Ovary (tissue), 9 donors: ENCODE data around the gene NAT16. TPM values are rescaled to one million over a fixed set of nuclear protein-coding genes. Genes with fewer than 3 reads are reported as not detected.

ENCODE experiments used
- DNase-seq, 5 donors: peaks; one replicate each; pipeline ENCODE4 v3.0.0-alpha.2; 2019 to 2020
- H3K27ac ChIP-seq, 2 donors: fragments of 200-600 bp; one replicate each; pipeline versions ENCODE4 v1.5.1 to v1.8.0; 2019 to 2022
- H3K27me3 ChIP-seq: fragments of 200-600 bp; one replicate; pipeline ENCODE4 v1.8.0; 2022
- H3K36me3 ChIP-seq: fragments of 200-600 bp; sonication (generic); one replicate; pipeline ENCODE4 v1.5.1; 2019
- H3K4me1 ChIP-seq: one replicate; pipeline ENCODE4 v1.8.1; 2013; ENCODE audit warnings: mild to moderate bottlenecking, moderate library complexity; ENCODE audit not compliant: insufficient read depth
- H3K4me3 ChIP-seq: fragments of 200-600 bp; sonication (generic); one replicate; pipeline ENCODE4 v1.5.1; 2017
- H3K9me3 ChIP-seq, 2 donors: fragments of 200-600 bp in 1 of 2; sonication (generic) in 1 of 2; one replicate each; pipeline versions ENCODE4 v1.5.1 to v1.8.1; 2013 to 2019; ENCODE audit warnings: mild to moderate bottlenecking in 1 of 2, moderate library complexity in 1 of 2
- EP300 ChIP-seq: sonication (generic); formaldehyde crosslinking; IDR thresholded peaks from one replicate; pipeline ENCODE4 v1.6.1; 2017; ENCODE audit warnings: antibody characterized with exemption
- POLR2A ChIP-seq: fragments of 450-650 bp; IDR thresholded peaks from one replicate; pipeline ENCODE4 v1.6.1; 2017; ENCODE audit warnings: antibody characterized with exemption, mild to moderate bottlenecking, moderate library complexity
- WGBS, 3 donors: extraction: QIAGEN DNeasy Blood & Tissue Kit in 1 of 3; methylation state at CpG; one replicate each; pipeline versions ENCODE4 v1.1.5 to v1.1.7; 2013 to 2017; 5-methylcytosine and 5-hydroxymethylcytosine counted together
- intact Hi-C, 4 donors: fragments of 100-400 bp; cut with DNase I; formaldehyde crosslinking; loops; one replicate each; pipeline versions ENCODE4 v1.11.0 to v1.15.1; 2022 to 2023
- polyA plus RNA-seq, 2 donors: library from polyadenylated mRNA; stranded (reverse); fragments of 200-250 nt in 1 of 2; fragments of 350-450 nt in 1 of 2; fragmentation: Illumina TruSeq in 1 of 2; extraction: RNeasy Lipid Tissue Mini Kit (QIAGEN cat#74804) in 1 of 2; gene quantifications; one replicate each; pipeline ENCODE4 v1.2.3, GENCODE V29; 2013 to 2014
- total RNA-seq, 7 donors: library from RNA; depleted of rRNA in 2 of 7; stranded (reverse); fragments of >200 nt in 2 of 7; fragmentation: NEBNext Ultra II Directional in 3 of 7; extraction: Animal tissue kit (Norgen Biotek cat#: 25700) in 3 of 7; gene quantifications; one replicate each; pipeline versions ENCODE4 v1.1.0 to v1.2.4, GENCODE V29; 2016 to 2023
- TF ChIP-seq, protein P1 (sequence below), 3 donors: fragments of 450-650 bp in 2 of 3; fragments of 200-600 bp in 1 of 3; IDR thresholded peaks; one replicate each; pipeline versions ENCODE4 v1.5.1 to v1.8.0; 2016 to 2022; ENCODE audit warnings: antibody characterized with exemption in 3 of 3, mild to moderate bottlenecking in 1 of 3
- donor health status: DM: no; HTN: no; CAD: no; lungs with moderate emphysema.
- donor health status: DM: no; HTN: no; CAD: no.
- donor health status: Bipolar disorder and iron deficiency.
- donor health status: DM: yes; HTN: yes; CAD: no.
- donor health status: DM: no; HTN: no; CAD: no.
- donor health status: DM: yes; HTN: yes; CAD: no.

The NAT16 gene
- total and polyA plus RNA-seq, 9 donors, result not detected

GRCh38 chr7:101195884-101196283 lies 15.8 kb upstream of the NAT16 start:
- WGBS, 3 donors, result 83 to 88% (median 85%) methylated on average over 17 of the region's 17 CpGs
- intact Hi-C loops, result no loop called here
- Histone ChIP-seq H3K4me3 (no peak overlapping the region), H3K27me3 (no peaks in the 10 kb centered on the region), H3K9me3 (no peaks in the 10 kb centered on the region), H3K4me1 (no peaks in the 10 kb centered on the region), H3K27ac (no peak overlapping the region), H3K36me3 (no peaks in the 10 kb centered on the region)
- TF ChIP-seq EP300 (no peak), POLR2A (no peak)
- TF ChIP-seq, protein P1, sequence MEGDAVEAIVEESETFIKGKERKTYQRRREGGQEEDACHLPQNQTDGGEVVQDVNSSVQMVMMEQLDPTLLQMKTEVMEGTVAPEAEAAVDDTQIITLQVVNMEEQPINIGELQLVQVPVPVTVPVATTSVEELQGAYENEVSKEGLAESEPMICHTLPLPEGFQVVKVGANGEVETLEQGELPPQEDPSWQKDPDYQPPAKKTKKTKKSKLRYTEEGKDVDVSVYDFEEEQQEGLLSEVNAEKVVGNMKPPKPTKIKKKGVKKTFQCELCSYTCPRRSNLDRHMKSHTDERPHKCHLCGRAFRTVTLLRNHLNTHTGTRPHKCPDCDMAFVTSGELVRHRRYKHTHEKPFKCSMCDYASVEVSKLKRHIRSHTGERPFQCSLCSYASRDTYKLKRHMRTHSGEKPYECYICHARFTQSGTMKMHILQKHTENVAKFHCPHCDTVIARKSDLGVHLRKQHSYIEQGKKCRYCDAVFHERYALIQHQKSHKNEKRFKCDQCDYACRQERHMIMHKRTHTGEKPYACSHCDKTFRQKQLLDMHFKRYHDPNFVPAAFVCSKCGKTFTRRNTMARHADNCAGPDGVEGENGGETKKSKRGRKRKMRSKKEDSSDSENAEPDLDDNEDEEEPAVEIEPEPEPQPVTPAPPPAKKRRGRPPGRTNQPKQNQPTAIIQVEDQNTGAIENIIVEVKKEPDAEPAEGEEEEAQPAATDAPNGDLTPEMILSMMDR (IDR thresholded peaks at IDR 0.05), result no peak
- DNase-seq, result no peak

DNA sequence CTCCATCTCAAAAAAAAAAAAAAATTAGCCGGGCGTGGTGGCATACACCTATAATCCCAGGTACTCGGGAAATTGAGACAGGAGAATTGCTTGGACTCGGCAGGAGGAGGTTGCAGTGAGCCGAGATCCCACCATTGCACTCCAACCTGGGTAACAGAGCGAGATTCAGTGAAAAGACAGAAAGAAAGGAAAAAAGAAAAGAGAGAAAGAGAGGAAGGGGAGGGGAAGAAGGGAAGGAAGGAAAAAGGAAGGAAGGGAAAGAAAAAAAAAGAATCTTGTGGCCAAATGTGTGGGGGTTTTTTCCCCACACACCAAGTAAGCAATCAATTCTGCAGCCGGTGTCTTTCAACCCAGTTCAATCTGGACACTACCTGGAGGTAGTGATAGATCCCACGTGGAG lies 9.0 kb upstream of the NAT16 start:
- Histone ChIP-seq H3K9me3 (no peaks in the 10 kb centered on the region), H3K27me3 (no peaks in the 10 kb centered on the region), H3K36me3 (no peaks in the 10 kb centered on the region), H3K27ac (no peak overlapping the region), H3K4me3 (no peak overlapping the region), H3K4me1 (no peaks in the 10 kb centered on the region)
- TF ChIP-seq POLR2A (no peak), EP300 (no peak)
- TF ChIP-seq, protein P1 (IDR thresholded peaks at IDR 0.05), result no peak
- 71 to 80% (median 78%) methylated on average over 8 of the region's 8 CpGs for WGBS, 3 donors
- DNase-seq, result no peak
- intact Hi-C loops, result no loop called here

DNA sequence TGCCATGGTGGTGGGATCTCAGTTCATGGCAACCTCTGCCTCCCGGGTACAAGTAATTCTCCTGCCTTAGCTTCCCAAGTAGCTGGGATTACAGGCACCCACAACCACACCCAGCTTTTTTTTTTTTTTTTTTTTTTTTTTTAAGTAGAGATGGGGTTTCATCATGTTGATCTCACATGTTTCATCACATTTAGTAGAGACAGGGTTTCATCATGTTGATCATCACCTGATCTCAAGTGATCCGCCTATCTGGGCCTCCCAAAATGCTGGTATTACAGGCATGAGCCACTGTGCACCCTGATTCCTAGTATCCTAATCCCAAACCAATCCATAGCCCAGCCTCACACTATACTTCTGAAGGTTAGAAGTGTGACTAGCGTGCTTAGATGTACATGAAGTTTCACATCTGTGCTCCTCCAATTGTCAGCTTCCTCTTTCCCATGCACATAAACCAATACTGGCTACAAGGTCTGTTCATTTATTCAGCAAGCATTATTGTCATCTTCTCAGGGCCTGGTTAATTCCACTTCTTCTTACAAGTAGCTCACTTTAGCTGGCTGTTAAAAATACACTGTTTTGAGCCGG lies 6.8 kb upstream of the NAT16 start:
- H3K9me3 ChIP-seq, result no peaks in the 10 kb centered on the region
- TF ChIP-seq EP300 (no peak), POLR2A (no peak)
- TF ChIP-seq, protein P1 (IDR thresholded peaks at IDR 0.05), result no peak
- H3K27ac ChIP-seq, result no peak overlapping the region
- H3K4me3 ChIP-seq, result no peak overlapping the region
- no peak for DNase-seq
- intact Hi-C loops, result no loop called here
- no peaks in the 10 kb centered on the region for H3K4me1 ChIP-seq
- H3K36me3 ChIP-seq, result no peaks in the 10 kb centered on the region
- no peaks in the 10 kb centered on the region for H3K27me3 ChIP-seq
- WGBS, 3 donors, result 81 to 89% (median 88%) methylated on average over 4 of the region's 4 CpGs

DNA sequence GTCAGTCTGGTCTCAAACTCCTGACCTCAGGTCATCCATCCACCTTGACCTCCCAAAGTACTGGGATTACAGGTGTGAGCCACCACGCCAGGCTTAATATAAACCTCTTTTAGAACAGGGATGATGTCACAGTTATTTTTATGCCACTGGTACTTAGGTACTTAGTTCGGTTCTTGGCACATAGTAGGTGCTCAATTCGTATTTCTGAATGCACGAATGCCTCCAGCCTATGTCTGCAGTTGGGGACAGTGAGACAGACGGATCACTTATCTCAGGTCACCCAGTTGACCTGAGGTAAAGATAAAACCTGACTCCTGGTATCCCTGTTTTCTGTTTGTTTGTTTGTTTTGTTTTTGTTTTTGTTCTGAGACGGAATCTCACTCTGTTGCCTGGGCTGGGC lies 6.1 kb upstream of the NAT16 start:
- H3K27me3 ChIP-seq, result no peaks in the 10 kb centered on the region
- no peak overlapping the region for H3K27ac ChIP-seq
- TF ChIP-seq EP300 (no peak), POLR2A (no peak)
- TF ChIP-seq, protein P1 (IDR thresholded peaks at IDR 0.05), result no peak
- no peaks in the 10 kb centered on the region for H3K4me1 ChIP-seq
- H3K4me3 ChIP-seq, result no peak overlapping the region
- no peak for DNase-seq
- intact Hi-C loops, result no loop called here
- 45 to 64% (median 56%) methylated on average over 6 of the region's 6 CpGs for WGBS, 3 donors
- H3K9me3 ChIP-seq, result no peaks in the 10 kb centered on the region
- no peaks in the 10 kb centered on the region for H3K36me3 ChIP-seq
